COLO668 (cell line): ENCODE measurements around the gene RPL13A.
A peak's percentile ranks its signal among the peaks of the same experiment; 100 is the strongest.

Experiments
- DNase-seq: peaks from one replicate; lab custom pipeline; 2025; ENCODE audit not compliant: unreplicated experiment; lab: John Stamatoyannopoulos, UW

RPL13A gene

DNA sequence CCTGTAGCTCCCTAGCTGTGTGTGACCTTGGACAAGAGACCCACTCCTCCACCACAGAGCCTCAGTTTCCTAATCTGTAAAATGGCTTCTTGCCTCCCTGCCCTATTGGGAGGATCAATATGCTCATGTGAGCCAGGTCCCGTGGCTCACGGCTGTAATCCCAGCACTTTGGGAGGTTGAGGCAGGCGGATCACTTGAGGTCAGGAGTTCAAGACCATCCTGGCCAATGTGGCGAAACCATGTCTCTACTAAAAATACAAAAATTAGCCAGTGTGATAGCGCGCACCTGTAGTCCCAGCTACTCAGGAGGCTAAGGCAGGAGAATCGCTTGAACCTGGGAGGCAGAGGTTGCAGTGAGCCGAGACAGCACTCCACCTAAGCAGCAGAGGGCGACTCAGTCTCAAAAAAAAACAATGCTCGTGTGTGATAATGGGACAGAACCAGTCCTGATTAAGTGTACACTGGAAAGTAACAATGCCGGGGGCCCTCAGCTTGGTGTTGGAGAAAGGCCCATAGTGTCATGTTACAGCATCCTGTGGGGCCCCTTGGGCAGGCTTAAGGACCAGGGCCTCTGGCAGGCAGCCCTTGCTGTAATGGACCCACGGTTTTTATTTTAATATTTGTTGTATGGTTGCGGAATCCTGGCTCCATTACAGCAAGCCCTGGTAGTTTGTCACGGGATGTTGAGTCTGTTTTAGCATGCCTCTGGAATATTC lies 15.6 kb downstream of the RPL13A start:
- peak; percentile 63 for DNase-seq

DNA sequence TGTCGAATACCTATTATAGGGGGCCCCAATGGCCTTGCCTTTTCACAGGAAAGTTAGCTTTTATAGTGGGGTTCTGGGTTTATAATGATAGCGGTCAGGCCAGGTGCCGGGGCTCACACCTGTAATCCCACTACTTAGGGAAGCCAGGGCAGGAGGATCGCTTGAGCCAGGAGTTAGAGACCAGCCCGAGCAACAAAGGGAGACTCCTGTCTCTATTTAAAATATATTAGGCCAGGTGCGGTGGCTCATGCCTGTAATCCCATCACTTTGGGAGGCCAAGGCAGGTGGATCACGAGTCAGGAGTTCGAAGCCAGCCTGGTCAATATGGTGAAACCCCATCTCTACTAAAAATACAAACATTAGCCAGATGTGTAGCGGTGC lies 16.2 kb downstream of the RPL13A start:
- DNase-seq: no peak

DNA sequence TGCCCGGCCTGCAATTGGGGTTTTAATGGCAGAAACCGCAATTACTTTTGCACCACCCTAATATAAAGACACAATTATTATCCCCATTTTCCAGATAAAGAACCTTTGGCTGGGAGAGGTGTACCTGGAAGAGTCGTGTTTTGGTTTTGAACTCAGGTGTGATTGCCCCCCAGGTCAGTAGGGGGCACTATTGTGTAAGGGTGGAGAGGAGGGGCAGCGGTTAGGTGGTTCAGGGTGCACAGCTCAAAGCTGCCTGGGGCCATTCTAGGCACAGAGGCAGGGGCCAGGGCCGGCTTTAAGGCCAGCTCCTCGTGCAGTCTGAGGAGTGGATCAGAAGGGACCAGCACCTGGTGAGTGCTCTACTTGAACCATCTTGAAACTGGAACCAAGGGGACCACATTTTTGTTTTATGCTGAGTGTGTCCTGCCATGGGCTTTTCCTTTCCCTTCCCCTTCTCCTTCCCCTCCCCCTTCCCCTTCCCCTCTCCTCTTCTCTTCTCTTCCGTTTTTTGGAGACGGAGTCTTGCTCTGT lies 19.2 kb downstream of the RPL13A start:
- peak; percentile 67 for DNase-seq

DNA sequence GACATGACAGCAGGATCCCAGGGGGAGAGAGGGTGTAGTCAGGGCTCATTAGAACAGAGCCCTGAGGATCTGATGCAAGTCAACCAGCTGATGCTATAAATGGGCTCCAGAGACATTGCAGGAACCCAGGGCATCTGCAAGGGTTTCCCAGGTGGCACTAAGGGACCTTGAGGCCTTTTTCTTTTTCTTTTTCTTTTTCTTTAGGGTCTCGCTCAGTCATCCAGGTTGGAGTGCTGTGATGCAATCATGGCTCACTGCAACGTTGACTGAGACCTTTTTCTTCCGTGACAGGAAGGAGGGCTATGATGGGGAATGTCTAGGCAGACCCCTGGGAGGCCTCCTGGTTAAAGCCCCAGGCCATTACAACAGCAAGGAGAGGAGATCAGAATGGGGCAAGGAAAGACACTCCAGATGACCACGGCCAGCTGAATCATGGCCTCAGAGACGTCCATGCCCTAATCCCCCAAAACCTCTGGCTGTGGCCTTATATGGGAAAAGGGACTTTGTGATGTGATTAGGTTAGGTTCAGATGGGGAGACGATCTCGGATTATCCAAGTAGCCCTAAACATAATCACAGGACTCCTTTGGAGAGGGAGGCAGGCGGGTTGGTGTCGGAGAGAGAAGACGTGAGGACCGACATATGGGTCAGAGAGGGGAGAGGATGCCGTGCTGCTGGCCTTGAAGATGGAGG lies 20.5 kb downstream of the RPL13A start:
- DNase-seq: no peak

DNA sequence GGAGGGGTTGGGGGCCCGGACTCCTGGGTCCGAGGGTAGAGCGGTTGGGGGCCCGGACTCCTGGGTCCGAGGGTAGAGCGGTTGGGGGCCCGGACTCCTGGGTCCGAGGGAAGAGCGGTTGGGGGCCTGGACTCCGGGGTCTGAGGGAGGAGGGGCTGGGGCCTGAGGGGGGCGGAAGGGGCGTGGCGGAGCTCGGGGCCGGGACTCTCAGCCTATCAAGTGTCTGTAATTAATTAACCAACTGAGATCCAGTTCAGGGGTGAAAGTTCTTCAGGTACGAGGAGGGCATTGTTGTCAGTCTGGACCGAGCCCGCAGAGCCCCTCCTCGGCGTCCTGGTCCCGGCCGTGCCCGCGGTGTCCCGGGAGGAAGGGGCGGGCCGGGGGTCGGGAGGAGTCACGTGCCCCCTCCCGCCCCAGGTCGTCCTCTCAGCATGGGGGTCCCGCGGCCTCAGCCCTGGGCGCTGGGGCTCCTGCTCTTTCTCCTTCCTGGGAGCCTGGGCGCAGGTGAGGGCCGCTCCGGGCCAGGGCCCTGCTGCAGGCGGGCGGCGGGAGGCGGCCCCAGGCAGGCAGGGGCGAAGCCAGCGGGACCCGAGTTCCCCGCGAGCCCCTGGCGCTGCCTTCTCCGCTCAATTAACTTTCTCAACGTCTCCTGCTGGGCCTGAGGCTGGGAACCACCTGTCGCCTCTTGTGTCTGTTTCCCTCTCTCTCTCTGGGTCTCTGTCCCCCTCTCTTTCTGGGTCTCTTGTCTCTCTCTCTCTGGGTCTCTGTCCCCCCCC lies 25.8 kb downstream of the RPL13A start:
- peak; percentile 70 for DNase-seq

DNA sequence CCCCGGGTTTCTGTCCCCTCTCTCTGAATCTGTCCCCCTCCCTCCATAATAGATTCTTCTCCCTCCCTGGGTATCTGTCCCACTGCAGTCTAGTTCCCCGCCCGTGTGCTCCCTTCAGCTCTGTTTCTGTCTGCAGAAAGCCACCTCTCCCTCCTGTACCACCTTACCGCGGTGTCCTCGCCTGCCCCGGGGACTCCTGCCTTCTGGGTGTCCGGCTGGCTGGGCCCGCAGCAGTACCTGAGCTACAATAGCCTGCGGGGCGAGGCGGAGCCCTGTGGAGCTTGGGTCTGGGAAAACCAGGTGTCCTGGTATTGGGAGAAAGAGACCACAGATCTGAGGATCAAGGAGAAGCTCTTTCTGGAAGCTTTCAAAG lies 26.3 kb downstream of the RPL13A start:
- no peak for DNase-seq

GRCh38 chr19:49514151-49514550 lies 26.7 kb downstream of the RPL13A start:
- DNase-seq: no peak

GRCh38 chr19:49515767-49516166 lies 28.4 kb downstream of the RPL13A start:
- DNase-seq: no peak

DNA sequence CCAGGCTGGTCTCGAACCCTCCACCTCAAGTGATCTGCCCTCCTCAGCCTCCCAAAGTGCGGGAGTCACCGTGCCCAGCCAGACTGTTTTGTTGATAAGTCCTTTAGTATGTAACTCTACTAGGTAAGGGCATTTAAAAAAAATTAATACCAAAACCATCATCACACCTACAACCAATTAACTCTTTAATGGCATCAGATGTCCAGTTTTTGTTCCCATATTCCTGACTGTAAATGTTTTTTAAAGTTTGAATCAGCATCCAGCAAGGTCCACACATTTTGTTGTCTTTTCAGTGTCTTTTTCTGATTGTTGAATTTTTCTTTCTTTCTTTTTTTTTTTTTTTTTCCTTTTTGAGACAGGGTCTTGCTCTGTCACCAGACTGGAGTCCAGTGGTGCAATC lies 30.6 kb downstream of the RPL13A start:
- DNase-seq: no peak

GRCh38 chr19:49520705-49521319 lies 33.4 kb downstream of the RPL13A start:
- DNase-seq: no peak

GRCh38 chr19:49524812-49525455 lies 37.5 kb downstream of the RPL13A start:
- no peak for DNase-seq

- no peak for DNase-seq
Observed at GRCh38 chr19:49528211-49528771, 40.9 kb downstream of the RPL13A start.

DNA sequence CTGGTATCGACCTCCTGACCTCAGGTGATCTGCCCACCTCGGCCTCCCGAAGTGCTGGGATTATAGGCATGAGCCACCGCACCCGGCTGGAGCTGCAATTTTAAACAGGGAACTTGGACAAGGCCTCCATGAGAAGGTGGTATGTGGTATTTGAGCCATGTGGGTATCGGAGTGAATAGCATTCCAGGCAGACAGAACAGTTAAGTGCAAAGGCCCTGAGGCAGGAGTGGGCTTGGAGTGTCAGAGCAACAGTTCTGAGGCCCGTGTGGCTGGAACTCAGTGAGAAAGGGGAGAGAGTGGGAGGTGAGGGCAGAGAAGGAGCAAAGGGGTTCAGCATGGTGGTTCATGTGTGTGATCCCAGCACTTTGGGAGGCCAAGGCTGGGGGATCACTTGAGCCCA lies 43.3 kb downstream of the RPL13A start:
- no peak for DNase-seq

DNA sequence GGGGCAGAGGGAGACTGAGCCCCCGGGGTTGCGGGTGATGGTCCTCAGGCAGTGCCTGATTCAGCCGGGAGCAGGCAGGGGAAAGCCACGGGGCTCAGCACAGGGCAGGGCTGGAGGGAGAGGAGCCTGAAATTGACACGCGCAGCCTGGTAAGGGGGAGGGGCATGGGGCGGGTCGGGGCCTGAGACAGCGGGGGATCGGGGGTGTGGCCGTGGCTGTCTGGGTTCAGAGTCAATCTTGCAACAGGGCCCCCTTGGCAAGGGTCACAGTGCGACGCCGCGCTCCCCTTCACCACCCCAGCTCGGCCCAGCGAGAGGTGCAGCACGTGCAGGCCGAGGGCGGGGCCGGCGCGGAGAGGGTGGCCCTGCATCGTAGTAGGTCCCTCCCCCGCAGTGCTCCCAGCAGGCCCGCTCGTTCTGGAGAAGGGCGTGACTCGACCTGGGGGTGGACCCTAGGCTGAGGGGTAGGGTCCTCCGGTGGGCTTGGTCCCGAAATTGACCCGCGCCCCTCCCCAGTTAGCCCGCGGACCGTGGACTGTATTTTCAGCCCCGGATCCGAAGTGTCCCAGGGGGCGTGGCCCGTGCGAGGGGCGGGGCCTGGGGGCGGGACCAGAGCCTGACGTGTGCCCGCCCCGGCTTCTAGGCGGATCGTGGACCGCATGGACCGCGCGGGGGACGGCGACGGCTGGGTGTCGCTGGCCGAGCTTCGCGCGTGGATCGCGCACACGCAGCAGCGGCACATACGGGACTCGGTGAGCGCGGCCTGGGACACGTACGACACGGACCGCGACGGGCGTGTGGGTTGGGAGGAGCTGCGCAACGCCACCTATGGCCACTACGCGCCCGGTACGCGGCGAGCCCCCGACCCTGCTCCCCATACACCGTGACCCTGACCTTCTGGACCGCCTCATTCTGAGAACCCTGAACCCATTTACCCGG lies 46.4 kb downstream of the RPL13A start:
- DNase-seq: peak; percentile 78

DNA sequence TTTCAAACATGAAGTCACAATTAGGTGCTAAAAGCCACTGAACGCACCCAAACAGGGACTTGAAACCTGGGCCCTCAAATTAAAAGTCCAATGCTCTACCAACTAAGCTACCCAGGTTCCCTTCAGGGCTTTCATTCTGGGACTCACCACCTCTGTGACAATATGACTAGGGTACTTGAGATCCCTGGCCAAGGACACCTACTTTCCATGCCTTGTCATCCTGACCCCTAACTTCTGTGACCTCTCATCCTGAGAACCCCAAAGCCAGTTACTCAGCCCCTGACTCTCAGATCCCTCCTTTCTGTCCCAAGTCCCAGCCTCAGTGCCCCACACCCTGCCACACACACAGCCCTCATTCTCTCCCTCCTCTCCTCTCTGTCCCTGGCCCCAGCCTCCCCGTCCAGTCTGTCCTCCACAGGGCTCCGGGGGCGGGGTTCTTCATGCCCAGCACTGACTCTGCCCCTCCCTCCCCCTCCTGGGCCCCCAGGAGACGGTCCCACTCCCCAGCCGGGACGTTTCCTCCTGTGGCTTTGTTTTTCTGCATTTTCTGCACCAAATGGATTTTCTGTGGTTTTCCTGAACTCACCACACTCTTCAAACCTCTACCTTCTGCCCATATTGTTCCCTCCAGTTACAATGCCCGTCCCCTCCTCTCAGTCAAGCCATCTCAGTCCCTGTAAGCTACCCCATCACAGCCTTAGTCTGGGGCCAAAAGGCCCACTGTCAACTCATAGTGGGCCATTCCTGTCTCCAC lies 47.4 kb downstream of the RPL13A start:
- DNase-seq: no peak

- no peak for DNase-seq
Observed at GRCh38 chr19:49536921-49537462, 49.6 kb downstream of the RPL13A start.

GRCh38 chr19:49538643-49539042 lies 51.2 kb downstream of the RPL13A start:
- DNase-seq: no peak

DNA sequence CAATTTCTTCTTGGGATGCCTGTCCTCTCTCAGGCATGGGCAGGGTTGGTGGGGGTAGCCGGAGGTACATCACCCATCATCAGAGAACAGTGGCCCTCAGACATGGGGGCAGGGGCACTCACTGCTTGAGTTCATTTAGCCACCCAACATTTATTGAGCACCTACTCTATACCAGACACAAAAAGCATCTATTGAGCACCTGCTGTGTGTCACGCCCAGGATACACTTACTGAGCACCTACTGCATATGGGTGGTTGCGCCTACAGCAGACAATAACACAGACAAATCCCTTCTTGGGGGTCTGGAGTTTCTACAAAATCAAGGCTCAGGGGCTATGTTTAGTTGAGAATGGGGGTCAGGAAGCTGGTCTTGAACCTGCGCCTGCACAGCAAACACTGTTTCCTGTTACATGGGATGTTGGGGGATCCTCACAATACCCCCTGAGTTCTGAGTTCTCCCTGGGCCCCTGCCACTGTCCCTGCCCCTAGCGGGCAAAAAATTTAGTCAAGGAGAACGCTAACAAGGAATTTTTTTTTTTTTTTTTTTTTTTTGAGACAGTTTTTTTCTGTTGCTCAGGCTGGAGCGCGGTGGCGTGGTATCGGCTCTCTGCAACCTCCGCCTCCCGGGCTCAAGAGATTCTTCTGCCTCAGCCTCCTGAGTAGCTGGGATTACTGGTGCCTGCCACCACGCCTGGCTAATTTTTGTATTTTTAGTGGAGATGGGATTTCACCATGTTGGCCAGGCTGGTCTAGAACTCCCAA lies 52.0 kb downstream of the RPL13A start:
- DNase-seq: no peak
